Ramos (cell line): Measurements from ENCODE around the gene GPHA2.

Experiments
- in situ Hi-C: fragments of 300-500 bp; cut with MboI; formaldehyde crosslinking; loops from one replicate; pipeline ENCODE4 v1.14.3; 2022; ENCODE audit warnings: low sequenced_read_pairs; ENCODE audit not compliant: unreplicated experiment

Gene GPHA2

DNA sequence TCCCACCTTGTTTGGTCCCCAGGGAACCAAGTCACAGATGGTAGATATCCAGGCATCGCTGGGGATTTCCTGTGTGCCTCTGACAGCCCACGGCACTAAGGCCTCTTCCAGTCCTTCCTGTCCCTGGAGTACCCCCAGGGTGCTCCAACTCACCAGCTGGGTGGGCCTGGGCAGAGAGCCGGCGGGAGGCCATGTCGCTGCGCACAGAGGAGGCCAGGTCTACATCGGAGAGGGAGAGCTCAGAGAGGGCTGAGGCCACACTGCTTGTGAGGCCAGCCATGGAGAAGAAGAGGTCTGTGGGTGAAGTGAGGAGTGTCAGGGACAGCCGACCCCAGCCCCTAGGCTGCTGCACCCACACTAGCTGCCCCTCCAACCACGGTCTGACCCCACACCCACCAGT is 24.0 kb downstream of the GPHA2 start:
- in situ Hi-C loops, result no loop called here

DNA sequence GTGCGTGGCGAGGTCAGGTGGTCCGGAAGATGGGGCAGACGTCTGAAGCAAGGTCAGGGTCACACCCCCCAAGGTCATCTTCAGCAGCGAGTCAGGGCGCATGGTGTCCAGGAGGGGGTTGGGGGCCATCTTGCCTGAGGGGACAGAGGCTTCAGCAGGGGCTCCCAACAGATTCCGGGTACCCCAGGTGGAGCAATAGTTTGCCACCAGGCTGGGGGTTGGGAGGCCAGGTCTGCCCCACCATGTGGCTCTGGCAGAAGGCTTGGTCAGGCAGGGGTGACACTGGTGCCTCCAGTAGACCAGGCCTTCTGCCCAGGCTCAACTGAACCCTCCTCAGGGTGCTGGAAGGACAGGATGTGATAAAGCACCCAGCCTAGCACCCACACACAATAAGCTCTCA is 24.6 kb downstream of the GPHA2 start:
- in situ Hi-C loops, result no loop called here

DNA sequence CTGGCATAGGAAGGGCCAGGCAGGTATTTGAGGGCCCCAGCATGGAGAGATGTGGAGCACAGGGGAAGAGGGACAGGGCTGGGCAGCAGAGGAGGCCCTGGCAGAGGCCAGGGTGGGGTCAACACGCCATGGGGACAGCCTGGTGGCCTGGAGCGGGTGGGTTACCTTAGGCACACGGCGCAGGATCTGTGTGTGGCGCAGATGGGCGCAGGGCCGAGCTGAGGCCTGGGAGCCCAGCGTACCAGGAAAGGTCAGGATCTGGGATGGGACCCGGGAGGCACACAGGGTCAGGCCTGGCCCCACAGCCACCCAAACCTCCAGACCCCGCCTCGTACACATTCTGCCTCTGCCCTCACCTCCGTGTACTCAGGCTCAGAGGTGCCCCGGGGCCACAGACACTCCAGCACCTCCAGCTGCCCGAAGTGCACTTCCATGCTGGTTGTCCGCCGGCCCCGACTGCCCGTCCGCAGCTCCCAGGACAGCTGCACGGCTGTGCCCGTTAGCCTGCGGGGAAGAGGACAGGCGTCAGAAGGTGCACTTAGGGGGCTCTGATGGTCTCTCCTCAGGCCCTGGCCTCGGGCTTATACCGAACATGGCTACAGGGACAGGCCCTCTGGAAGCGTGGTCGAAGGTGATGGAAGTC is 25.1 kb downstream of the GPHA2 start:
- in situ Hi-C loops, result no loop called here

DNA sequence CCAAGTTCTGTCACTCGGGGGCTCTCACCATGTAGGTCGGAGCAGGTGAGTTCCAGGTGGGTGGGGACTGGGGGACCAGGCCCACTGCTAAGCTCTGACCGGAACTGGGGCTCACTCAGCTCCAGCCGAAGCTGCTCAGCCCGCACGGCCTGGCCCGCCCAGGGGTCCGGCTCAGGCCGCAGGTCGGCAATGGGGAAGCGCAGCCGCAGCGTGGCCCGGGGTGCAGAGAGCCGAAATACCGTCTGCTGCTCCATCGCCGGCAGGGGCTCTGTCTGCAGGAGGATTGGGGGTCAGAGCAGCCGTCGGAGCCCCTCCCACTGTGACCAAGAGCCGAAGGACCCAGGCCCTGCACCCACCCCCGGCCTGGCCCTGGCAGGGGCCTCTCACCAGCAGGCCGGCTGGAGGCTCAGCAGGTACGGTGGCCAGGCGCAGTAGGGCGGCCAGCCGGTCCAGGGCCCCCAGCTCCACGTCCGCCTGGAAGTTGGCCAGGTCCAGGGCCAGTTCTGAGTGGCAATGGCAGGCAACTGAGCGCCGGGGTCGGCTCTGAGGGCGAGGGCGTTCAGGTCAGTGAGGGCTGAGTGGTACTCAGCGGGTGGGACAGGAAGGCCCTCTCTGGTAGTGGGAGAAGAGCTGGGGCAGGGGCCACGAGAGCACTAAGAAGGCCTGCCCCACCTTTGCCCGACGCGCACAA is 25.9 kb downstream of the GPHA2 start:
- in situ Hi-C loops, result no loop called here

DNA sequence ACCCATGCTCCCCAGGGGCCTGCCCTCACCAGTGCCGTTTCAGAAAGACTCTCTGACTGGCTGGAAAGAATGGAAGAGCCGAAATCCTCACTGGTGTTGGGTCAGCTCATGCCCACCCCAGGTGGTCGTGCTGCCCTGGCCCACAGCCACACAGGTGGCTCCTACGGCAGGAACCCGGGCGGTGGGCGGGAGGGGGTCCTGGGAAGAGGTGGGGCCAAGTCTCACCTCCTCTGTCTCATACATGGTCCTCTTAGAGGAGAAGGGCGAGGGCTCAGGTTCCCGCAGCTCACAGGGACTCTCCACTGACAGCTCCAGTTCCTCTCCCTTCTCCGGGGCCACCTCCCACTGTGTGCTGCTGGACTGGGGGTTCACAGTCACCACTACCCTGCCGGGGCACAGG is 26.9 kb downstream of the GPHA2 start:
- in situ Hi-C loops, result no loop called here

DNA sequence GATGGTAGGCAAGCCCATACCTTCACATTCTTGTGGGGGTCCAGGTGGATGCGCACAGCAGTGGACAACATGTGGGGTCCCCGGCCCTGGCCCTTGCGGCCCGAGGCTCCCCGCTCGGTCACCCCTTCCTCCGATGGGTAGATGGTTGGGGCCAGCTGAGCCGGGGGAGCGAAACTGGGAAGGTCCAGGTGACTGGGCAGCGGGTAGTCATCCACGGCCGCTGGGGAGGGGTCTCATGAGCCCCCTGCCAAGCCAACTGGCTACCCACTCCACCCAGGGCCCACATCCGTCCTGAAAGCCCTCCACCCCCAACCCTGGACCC is 29.4 kb downstream of the GPHA2 start:
- in situ Hi-C loops, result no loop called here

DNA sequence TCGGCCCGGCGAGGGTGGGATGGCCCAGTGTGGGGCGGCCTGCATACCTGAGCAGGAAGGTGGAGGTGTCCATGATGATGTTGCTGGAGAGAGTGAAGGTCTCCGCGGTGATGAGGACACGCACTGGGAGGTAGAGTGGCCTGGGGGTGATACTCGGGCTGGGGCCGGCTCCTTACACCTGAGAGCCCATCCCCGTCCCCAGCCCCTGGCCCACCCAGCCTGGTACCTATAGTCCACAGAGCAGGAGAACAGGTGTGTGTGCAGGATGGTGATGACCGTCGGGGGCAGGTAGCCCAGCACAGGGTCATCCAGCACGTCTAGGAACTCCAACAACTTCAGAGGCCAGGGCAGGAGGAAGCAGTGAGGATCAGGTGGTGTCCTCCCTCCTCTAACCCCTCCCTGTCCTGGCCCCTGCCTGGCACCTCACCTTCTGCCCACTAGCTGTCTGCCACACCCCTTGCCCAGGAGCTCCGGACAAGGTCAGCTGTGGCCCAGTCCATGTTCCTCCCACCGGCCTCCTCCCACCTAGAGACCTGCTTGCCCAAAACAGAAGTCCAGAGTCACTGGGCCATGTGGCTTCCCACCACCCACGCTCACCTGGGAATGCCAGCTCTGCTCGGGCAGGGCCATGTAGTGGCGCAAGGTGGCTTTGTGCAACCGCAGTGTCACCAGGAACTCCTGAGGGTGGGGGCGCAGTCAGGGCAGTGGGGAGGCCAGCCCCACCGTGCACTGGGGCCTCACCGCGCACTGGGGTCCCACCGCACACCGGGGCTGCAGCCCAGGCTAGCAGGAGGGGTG is 30.0 kb downstream of the GPHA2 start:
- in situ Hi-C loops, result no loop called here

DNA sequence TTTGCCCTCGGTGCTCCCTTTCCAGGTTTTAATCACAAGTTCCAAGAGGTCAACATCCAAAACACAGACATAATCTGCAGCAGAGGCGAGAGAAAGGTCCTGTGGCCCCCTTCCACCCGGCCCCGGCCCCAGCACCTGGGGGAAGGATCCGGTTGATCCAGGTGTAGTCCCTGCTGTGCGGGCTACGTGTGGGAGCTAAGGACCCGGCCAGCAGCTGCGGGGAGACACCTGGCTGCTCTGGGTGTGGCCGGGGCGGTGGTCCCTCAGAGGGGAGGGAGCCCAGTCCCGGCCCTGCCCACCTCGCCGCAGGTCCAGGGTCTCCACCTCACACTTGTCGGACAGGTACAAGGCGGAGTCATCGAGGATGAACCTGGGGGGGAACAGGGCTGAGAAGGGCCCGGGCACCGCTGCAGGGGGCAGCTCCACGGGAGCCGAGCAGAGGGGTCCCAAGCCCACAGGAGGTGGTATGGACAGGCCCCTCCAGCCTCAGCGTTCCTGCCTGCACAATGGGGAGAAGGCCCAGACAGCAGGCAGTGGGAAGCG is 32.3 kb downstream of the GPHA2 start:
- in situ Hi-C loops, result no loop called here

DNA sequence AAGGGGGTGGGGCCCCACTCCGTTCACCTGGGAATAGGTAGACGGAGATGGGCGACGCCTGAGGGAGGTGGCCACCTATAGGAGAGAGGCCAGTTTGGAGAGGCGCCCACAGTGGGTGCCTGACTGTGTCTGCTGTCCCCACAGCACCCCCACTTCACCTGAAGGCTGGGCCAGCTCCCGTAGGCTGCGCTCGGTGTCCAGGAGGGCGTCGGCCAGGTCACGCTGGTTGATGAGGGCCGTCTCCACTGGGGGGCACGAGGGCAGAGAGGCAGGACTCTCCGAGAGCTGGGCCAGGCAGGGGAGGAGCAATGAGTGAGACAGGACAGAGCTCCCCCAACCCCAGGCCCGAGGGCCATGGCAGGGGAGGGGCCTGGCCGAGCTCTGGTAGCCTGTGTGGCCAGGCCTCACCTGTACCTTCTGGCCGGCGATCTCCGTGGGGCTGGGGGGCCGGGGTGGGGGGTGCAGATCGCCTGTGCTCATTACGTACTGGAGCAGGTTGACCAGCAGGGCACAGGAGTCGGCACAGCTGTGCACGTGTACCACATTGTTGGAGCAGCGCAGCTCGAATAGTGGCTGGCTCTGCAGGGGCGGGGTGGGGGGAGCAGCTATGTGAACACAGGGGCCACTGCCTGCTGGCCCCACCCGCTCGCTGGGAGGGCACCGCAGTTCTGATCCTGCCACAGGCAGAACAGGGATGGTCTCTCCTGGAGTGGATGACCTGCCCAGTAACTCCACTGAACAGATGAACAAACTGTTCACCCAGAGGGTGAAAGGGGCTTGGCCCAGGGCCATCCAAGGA is 33.4 kb downstream of the GPHA2 start:
- in situ Hi-C loops, result no loop called here

DNA sequence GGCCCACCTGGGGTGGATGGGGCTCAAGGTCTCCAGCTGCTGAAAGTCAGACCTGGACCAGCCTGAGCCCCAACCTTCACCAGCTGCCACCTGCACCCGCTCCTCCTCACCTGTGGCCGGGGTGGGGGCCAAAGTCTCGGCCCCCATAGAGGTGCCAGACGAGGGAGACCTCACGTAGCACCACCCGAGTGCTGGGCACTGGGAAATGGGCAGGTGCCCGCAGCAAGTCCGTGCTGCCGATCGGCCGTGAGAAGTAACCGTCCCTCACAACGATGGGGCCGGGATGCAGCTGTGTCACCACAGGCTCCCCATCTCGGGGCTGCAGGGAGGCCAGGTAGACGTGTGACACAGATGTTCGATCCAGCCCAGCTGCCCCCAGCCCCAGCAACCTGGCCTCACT is 34.9 kb downstream of the GPHA2 start:
- in situ Hi-C loops, result no loop called here

DNA sequence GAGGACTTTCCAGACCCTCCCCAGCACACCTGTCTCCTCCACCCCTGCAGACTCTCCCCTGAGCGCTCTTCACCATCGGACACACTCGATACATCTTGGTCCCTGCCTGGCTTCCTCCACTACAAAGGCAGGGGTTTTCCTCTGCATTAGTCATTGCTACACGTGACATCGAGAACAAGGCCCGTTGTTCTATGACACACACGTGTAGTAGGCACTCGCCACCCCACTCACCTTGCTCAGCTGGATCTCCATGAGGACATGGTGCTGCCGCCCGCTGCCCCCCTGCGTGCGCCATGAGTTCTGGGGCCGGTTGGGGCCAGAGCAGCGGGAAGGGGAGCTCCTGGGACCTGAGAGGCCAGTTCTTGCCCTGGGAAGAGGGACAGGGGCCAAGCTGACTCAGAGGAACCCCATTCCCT is 35.4 kb downstream of the GPHA2 start:
- in situ Hi-C loops, result no loop called here

DNA sequence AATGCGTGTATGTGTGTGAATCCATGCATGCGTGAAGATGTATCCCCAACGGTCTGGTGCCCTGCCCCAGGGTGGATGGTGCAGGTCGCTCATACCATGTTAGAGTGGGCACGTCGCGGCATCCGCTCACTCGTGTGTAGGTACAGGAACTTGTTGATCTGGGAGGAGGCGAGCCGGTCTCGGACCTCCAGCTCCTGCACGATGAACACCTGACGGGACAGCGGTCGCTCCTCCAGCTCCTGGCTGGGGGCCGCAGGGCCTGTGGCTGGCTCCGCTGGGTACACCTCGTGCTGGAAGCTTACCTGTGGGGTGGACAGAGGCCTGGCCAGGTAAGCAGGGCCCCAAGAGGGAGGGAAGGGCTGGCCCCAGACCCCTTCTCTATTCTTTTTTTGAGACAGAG is 37.2 kb downstream of the GPHA2 start:
- in situ Hi-C loops, result no loop called here

DNA sequence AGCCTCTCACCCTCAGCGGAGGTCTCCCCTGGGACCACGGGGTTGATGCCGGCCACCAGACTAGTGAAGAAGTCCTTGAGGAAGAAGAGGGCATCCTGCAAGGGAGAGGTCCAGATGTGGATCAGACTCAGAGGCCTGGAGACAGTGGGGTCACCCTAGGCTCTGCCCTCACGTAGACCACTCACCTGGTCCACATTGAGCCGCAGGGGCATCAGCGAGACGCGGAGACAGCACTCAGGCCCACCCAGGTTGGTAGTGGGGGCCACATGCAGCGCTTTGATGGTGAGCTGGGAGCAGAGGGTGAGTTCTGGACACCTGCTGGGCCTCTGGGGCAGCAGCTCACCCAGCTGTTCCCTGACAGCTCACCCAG is 37.6 kb downstream of the GPHA2 start:
- in situ Hi-C loops, result no loop called here

DNA sequence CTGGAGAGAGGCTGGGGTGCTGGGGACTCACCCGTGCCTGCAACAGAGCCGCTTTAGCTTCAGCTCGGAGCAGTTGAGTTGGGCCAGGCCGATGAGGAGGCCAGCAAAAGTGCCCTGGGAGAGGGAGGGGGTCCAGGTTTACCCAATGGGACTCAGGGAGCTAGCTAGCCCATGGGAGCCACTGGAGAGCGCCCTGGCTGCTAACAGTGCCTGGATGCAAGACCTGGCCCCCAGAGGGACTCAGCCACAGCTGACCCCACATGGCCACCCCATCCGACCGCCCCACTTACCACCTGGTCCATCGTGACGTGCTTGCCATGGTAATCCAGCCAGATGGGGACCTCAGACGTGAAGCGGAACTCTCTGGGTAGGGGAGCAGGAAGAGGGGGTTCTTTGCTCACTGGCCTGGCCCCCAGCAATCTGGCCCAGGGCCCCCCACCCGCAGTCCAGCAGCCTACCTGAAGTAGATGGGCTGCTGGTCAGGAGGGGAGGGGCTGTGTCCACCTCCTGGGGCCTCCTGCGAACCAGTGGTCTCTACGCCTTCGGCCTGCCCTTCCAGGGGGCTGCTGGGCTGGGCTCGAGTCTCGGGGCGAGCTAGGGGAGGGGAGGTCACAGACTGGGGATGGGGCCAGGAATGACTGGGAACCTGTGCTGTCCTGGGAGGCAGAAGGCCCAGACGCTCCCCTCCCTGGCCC is 38.2 kb downstream of the GPHA2 start:
- in situ Hi-C loops, result no loop called here

DNA sequence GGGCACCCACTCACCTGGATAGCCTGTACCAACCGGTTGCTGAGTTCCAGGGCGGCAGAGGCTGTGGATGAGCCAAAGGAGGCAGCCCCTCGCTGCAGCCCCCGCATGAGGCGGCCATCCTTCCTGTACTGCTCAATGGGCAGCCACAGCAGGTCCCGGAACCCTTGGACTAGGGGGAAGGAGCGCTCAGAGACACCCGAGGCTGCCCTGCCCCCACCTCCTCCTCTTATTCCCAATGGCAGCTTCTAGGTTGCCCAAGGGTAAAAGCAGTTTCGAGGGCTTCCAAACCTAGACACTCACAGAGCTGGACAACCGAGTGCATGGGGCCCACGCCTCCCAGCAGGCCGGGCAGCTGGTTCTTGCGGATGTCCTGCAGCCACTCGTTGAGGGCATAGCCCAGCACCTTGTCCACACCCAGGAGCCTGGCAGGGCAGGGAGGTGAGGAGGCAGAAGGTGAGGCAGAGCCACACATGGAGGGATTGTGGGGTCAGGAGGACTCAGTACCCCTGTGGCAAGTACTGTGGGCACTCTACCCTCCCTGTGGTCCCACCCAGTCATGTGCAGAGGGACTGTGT is 39.2 kb downstream of the GPHA2 start:
- in situ Hi-C loops, result no loop called here

DNA sequence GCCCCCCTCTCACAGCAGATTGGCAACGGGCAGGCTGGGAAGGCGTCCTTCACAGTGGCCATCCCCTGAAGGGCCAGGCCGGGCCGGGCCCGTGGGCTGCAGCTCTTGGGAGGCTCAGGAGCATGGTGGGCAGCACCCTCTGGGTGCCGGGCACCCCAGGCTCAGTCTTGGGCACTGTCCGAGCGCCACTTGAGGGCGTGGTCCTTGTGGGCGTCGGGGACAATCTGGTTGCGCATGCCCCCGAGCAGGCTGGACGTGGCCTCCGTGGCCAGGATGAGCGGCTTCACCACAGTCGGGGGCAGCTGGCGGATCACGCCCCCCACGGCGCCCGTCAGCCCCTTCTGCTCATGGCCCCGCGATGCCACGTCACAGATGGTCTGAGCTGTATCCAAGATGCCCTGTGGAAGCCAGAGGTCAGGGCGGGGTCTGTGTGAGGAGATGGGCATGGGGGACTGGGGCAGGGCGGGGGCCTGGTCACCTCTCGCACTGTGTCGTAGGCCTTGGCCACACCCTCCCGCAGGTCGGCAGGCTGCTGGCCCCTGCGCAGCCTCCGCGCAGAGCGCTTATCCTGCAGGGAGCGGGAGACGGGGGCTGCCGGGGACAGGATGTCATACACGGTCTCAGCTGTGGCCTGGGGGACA is 40.8 kb downstream of the GPHA2 start:
- in situ Hi-C loops, result loop anchor here (5.0 kb wide), 1 partner anchor 48 kb away; no protein-coding TSS in a partner anchor

DNA sequence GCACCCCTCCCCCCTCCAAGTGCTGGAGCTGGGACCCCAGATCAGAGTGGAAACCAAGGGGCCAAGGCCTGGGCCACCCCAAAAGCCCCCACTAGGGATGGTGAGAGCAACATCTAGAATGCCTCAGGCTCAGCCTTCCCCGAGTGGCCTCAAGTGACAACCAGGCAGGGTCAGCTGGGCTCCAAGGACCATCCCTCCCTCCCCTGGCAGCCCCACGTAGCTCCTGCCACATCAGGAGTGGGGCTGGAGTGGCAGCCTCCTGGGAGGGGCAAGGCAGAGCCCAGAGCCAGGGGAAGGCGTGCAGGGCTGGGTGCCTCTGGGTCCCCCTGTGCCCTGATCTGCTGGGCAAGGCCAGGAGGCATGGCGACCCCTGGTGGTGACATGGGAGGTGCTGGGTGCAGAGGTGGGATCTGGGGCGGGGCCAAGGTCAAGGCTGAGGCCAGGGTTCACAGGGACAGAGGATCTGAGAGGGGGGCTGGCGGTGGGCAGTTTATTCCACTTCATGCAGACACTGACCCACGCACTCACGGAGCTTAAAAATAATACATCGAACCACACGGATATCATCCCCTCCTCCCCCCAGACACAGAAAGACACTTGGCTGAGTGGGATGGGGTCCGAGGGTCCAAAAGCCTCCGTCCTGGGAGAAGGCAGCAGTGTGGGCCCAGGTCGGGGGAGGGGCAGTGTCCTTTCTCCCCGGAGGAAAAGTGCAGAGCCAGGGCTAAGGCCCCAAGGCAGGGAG is 41.5 kb downstream of the GPHA2 start:
- in situ Hi-C loops, result loop anchor here (5.0 kb wide), 1 partner anchor 47 kb away; no protein-coding TSS in a partner anchor
